Thyroid gland (tissue), 4 donors: Measurements from ENCODE around the gene AGPAT2.

Source experiments
- POLR2A ChIP-seq, 2 donors: fragments of 450-650 bp; IDR thresholded peaks; one replicate each; pipeline ENCODE4 v1.6.1; 2017; ENCODE audit warnings: antibody characterized with exemption in 2 of 2, mild to moderate bottlenecking in 2 of 2, moderate library complexity in 1 of 2
- TF ChIP-seq, protein P1 (sequence below), 6 experiments: fragments of 200-600 bp in 3 of 6; fragments of 450-650 bp in 3 of 6; sonication (generic) in 3 of 6; IDR thresholded peaks; one replicate each; pipeline ENCODE4 v1.5.1; 2016 to 2019; ENCODE audit warnings: antibody characterized with exemption in 6 of 6, mild to moderate bottlenecking in 2 of 6, inconsistent platforms in 1 of 6, moderate library complexity in 1 of 6

DNA sequence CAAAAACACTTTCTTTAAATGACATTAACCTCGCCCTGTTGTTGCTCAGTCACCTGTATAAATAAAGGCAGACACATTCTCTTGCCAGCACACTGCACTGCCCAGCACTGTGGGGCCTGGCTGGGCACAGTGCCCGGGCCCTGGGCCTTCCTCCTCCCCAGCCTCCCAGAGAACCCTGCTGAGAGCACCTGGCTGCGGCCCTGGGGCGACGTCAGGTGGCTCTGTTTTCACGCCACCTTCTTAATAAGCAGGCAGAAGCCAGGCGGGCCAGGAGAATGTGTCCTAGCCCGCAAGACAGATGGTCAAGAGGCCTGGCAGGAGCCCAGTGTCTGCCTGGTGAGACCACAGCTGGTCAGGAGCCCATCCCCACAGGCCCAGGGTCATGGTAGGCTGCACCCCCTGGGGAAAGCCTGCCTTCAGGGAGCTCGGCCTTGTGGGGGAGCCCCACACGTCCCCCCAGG lies 8.2 kb upstream of the AGPAT2 start:
- TF ChIP-seq, protein P1, sequence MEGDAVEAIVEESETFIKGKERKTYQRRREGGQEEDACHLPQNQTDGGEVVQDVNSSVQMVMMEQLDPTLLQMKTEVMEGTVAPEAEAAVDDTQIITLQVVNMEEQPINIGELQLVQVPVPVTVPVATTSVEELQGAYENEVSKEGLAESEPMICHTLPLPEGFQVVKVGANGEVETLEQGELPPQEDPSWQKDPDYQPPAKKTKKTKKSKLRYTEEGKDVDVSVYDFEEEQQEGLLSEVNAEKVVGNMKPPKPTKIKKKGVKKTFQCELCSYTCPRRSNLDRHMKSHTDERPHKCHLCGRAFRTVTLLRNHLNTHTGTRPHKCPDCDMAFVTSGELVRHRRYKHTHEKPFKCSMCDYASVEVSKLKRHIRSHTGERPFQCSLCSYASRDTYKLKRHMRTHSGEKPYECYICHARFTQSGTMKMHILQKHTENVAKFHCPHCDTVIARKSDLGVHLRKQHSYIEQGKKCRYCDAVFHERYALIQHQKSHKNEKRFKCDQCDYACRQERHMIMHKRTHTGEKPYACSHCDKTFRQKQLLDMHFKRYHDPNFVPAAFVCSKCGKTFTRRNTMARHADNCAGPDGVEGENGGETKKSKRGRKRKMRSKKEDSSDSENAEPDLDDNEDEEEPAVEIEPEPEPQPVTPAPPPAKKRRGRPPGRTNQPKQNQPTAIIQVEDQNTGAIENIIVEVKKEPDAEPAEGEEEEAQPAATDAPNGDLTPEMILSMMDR (IDR thresholded peaks at IDR 0.05), result no peak
- TF ChIP-seq POLR2A (IDR thresholded peaks at IDR 0.05), result peak in 1 of 2 donors; percentile 52
